Tongue (tissue), 3 donors: ENCODE measurements around the gene MTMR3. TPM values are rescaled to one million over a fixed set of nuclear protein-coding genes. Genes with fewer than 3 reads are reported as not detected.
A peak's percentile ranks its signal among the peaks of the same experiment; 100 is the strongest.
"Not testable (repeated sequence)": the region's sequence is repeated elsewhere in the genome, so short reads cannot be mapped to it uniquely, and the experiment has no call there.

Experiments
- DNase-seq: peaks from one replicate; pipeline ENCODE4 v3.0.0-alpha.2; 2015
- small RNA-seq: library from RNA; depleted of rRNA; stranded (forward); fragments of <200 nt; gene quantifications from one replicate; pipeline ENCODE3, GENCODE V24; 2014; ENCODE audit warnings: low replicate concordance
- total RNA-seq: library from RNA; depleted of rRNA; stranded (reverse); fragments of >200 nt; gene quantifications from one replicate; pipeline ENCODE4 v1.2.3, GENCODE V29; 2014

MTMR3 gene
- total RNA-seq, 1 donor from 2014 or later = 68.2 TPM

- DNase-seq = peak; percentile 35
Observed at GRCh38 chr22:30056015-30056414, 173.0 kb downstream of the MTMR3 start.

GRCh38 chr22:30057375-30057774, 174.4 kb downstream of the MTMR3 start:
- DNase-seq = no peak

- not testable (repeated sequence) for DNase-seq
Observed at GRCh38 chr22:30059346-30060020, 176.5 kb downstream of the MTMR3 start.

GRCh38 chr22:30061094-30061493, 178.1 kb downstream of the MTMR3 start:
- not testable (repeated sequence) for DNase-seq

- DNase-seq = no peak
Observed at GRCh38 chr22:30062259-30062658, 179.3 kb downstream of the MTMR3 start.

GRCh38 chr22:30062950-30063349, 180.0 kb downstream of the MTMR3 start:
- DNase-seq = no peak

GRCh38 chr22:30064172-30064571, 181.2 kb downstream of the MTMR3 start:
- DNase-seq = no peak

GRCh38 chr22:30073743-30074142, 190.8 kb downstream of the MTMR3 start:
- no peak for DNase-seq

GRCh38 chr22:30074147-30074546, 191.2 kb downstream of the MTMR3 start:
- DNase-seq = no peak

GRCh38 chr22:30074994-30075393, 192.0 kb downstream of the MTMR3 start:
- no peak for DNase-seq

- no peak for DNase-seq
Observed at GRCh38 chr22:30077279-30077880, 194.4 kb downstream of the MTMR3 start.

- DNase-seq = no peak
Observed at GRCh38 chr22:30078320-30079311, 195.6 kb downstream of the MTMR3 start.

- DNase-seq = peak; percentile 32
Observed at GRCh38 chr22:30079952-30080533, 197.1 kb downstream of the MTMR3 start, which contains the start of gene HORMAD2. Gene HORMAD2 (plus strand): TSS chr22:30080464. CDS start chr22:30093953, 13,489 bp downstream.

Small RNAs within 50 kb of the gene (small RNA-seq; reads per million reads assigned to genes)
- not detected for gene MIR6818
- gene RNU6-331P = not detected

Other genes with a start within 250 kb of the MTMR3 start
- gene CABP7, start 163.2 kb upstream of the MTMR3 start, total RNA-seq = 0.21 TPM
- 13.8 TPM for gene ZMAT5, start 116.2 kb upstream of the MTMR3 start, total RNA-seq
- gene UQCR10, start 115.8 kb upstream of the MTMR3 start, total RNA-seq = 72.9 TPM
- 24.8 TPM for gene ASCC2, start 44.9 kb upstream of the MTMR3 start, total RNA-seq
- gene HORMAD2, start 197.3 kb downstream of the MTMR3 start, total RNA-seq = not detected